Tibial artery (tissue), 4 donors: ENCODE data around the gene ANKS1A.

Experiments
- DNase-seq, 2 donors: peaks; one replicate each; pipeline ENCODE4 v3.0.0-alpha.2; 2019
- H3K27ac ChIP-seq, 2 donors: fragments of 200-600 bp; sonication (generic) in 1 of 2; 1 replicate in 1 of 2; 2 replicates in 1 of 2; pipeline ENCODE4 v1.5.1; 2018 to 2019; ENCODE audit warnings: mild to moderate bottlenecking in 1 of 2
- H3K27me3 ChIP-seq, 2 donors: fragments of 200-600 bp; sonication (generic) in 1 of 2; one replicate each; pipeline versions ENCODE4 v1.5.1 to v1.6.0; 2016 to 2019
- H3K36me3 ChIP-seq, 3 donors: fragments of 200-600 bp; sonication (generic) in 2 of 3; one replicate each; pipeline ENCODE4 v1.5.1; 2016 to 2019; ENCODE audit warnings: mild to moderate bottlenecking in 2 of 3
- H3K4me1 ChIP-seq, 4 donors: fragments of 200-600 bp; sonication (generic) in 2 of 4; 1 replicate in 3 of 4; 2 replicates in 1 of 4; pipeline ENCODE4 v1.5.1; 2016 to 2019
- H3K4me3 ChIP-seq, 2 donors: fragments of 200-600 bp; sonication (generic) in 1 of 2; 1 replicate in 1 of 2; 2 replicates in 1 of 2; pipeline ENCODE4 v1.5.1; 2018 to 2019; ENCODE audit warnings: mild to moderate bottlenecking in 2 of 2
- H3K9me3 ChIP-seq, 3 donors: fragments of 200-600 bp; sonication (generic) in 1 of 3; one replicate each; pipeline ENCODE4 v1.5.1; 2016 to 2019
- intact Hi-C: fragments of 100-400 bp; cut with DNase I; formaldehyde crosslinking; loops from one replicate; pipeline ENCODE4 v1.15.0; 2023; ENCODE audit warnings: low total_unique reads
- TF ChIP-seq, protein P1 (sequence below), 2 experiments: fragments of 200-600 bp in 1 of 2; fragments of 450-650 bp in 1 of 2; IDR thresholded peaks; one replicate each; pipeline ENCODE4 v1.5.1; 2017 to 2019; ENCODE audit warnings: antibody characterized with exemption in 2 of 2, mild to moderate bottlenecking in 1 of 2, moderate library complexity in 1 of 2

The ANKS1A gene

DNA sequence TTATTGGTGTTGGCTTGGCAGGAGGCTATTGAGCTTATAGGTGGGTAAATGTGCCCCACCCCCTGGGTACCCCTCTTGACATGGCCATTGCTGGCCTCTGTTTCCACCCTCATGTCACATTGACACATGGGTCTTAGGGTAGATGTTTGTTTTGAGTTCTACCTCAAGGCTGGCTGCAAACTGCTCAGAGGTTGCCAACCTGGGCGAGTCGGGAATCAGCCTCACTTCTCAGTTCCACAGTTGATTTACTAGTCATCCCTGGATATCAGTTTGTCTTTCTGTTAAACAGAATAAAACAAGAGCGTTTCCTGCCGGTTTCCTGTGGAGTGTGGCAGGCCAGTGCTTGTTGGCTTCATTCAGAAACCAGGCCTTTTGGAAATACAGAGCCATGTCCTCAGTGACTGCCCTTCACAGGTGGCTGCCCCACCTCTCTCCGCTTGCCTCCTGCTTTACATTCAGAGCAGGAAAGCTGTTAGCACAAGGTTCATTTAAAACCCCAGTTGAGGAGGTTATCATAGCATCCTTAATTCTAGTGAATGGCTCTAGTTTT, 146.5 kb downstream of the ANKS1A start:
- H3K27ac ChIP-seq = peak overlapping the region; percentile 43 to 64
- intact Hi-C loops = no loop called here
- DNase-seq = no peak
- H3K4me1 ChIP-seq = peaks cover 0 to 72% (median 46%) of the 10 kb centered on the region in 4 donors
- H3K9me3 ChIP-seq = no peaks in the 10 kb centered on the region
- no peaks in the 10 kb centered on the region for H3K27me3 ChIP-seq
- TF ChIP-seq, protein P1, sequence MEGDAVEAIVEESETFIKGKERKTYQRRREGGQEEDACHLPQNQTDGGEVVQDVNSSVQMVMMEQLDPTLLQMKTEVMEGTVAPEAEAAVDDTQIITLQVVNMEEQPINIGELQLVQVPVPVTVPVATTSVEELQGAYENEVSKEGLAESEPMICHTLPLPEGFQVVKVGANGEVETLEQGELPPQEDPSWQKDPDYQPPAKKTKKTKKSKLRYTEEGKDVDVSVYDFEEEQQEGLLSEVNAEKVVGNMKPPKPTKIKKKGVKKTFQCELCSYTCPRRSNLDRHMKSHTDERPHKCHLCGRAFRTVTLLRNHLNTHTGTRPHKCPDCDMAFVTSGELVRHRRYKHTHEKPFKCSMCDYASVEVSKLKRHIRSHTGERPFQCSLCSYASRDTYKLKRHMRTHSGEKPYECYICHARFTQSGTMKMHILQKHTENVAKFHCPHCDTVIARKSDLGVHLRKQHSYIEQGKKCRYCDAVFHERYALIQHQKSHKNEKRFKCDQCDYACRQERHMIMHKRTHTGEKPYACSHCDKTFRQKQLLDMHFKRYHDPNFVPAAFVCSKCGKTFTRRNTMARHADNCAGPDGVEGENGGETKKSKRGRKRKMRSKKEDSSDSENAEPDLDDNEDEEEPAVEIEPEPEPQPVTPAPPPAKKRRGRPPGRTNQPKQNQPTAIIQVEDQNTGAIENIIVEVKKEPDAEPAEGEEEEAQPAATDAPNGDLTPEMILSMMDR (IDR thresholded peaks at IDR 0.05) = no peak
- no peak overlapping the region for H3K4me3 ChIP-seq
- H3K36me3 ChIP-seq = no peaks in the 10 kb centered on the region

DNA sequence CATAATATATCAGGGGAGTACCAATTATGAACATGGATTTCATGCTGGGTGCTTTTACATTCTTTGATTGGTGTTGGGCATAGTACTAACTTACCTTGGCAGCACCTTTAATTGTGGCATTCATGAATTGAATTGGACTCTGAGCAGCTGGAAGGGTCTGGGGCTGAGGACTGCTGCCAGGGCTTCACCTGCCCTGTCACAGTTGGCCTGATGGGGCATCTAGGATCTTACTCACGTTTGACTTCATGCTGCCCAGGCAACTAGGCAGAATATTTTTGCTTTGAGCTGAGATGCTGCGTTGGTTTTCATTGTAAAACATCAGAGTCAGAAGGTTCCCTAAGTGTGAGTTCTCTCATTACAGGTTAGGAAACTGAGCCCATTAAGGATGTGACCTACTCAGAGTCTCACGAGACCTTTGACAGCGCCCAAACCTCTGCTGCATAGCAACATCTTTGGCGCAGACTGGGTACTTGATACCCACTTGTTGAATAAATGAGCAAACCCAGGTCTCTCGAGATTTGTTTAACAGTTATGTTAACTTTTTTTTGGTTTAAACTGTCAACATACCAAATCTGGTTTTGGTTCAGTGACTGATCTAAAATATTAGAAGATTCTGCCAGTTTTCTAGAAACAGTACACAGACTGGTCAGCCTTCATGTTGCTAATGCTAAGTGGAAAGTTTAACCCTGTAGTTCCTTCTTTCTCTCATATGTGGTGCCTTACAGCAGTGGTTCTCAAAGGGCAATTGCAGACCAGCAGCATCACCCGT, 147.2 kb downstream of the ANKS1A start:
- no peak overlapping the region for H3K4me3 ChIP-seq
- no peaks in the 10 kb centered on the region for H3K36me3 ChIP-seq
- H3K27me3 ChIP-seq = no peaks in the 10 kb centered on the region
- H3K9me3 ChIP-seq = no peaks in the 10 kb centered on the region
- H3K4me1 ChIP-seq = peaks cover 0 to 72% (median 49%) of the 10 kb centered on the region in 4 donors
- TF ChIP-seq, protein P1 (IDR thresholded peaks at IDR 0.05) = no peak
- no peak for DNase-seq
- intact Hi-C loops = no loop called here
- peak overlapping the region; percentile 43 to 64 for H3K27ac ChIP-seq

DNA sequence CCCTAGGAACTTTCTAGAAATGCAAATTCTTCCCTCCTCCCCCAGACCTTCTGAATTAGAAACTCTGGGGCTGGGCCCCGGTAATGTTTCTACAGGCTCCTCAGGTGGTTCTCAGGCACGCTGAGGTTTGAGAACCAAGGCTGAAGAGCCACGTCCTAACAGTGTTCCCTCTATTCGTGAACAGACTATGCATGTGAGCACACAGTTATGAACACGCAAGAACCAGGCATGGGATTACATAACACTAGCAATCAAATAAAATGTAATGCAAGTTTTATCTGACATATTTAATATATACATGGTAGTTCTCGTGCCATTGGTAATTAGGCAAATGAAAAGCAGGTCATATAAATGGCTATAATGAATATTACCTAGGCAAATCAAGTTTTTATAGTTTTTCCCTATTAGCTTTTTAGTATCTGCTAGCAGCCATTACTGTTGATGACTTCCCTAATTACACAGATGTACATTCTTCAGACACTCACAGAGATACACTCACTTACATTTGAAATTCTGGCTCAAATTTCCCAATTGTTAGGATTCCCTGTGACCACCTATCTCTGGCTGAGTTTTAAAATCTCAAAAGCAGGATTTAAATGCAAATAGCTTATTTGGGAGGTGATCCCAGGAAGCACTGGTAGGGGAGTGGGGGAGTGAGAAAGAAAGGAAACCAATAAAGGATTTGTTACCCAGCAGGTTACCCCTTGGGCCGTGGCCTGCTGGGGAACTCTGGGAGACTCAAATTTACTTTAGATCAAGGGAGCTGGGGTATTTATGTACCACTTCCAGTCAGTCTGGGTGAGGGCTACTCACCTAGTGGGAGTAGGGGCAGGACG, 148.0 kb downstream of the ANKS1A start:
- Histone ChIP-seq H3K27me3 (no peaks in the 10 kb centered on the region), H3K27ac (peak overlapping the region; percentile 28 to 64), H3K4me1 (peaks cover 0 to 72% (median 54%) of the 10 kb centered on the region in 4 donors), H3K9me3 (no peaks in the 10 kb centered on the region), H3K4me3 (no peak overlapping the region), H3K36me3 (no peaks in the 10 kb centered on the region)
- no peak for DNase-seq
- intact Hi-C loops = no loop called here
- TF ChIP-seq, protein P1 (IDR thresholded peaks at IDR 0.05) = no peak

DNA sequence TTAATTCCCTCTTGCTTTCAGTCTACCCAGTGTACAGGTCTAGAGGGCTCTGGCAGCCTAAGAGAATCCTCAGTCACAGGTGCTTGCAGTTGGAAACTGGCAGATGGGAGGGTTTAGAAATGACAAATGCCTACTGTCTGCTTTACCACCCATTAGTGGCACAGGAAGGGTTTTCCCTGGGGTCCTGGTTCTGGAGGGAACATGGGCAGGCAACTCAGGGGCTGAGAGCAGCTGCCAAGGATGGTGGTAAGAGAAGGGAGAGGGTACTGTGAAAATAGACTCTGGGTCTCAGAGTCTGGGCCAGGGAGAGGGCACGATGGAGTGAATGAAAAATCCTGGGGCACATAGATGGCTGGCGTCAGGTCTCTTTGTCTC, 148.6 kb downstream of the ANKS1A start:
- Histone ChIP-seq H3K4me1 (peaks cover 0 to 76% (median 54%) of the 10 kb centered on the region in 4 donors), H3K4me3 (no peak overlapping the region), H3K9me3 (no peaks in the 10 kb centered on the region), H3K27ac (peak overlapping the region; percentile 28 to 30), H3K36me3 (no peaks in the 10 kb centered on the region), H3K27me3 (no peaks in the 10 kb centered on the region)
- intact Hi-C loops = no loop called here
- DNase-seq = peak in 1 of 2 donors; percentile 11
- TF ChIP-seq, protein P1 (IDR thresholded peaks at IDR 0.05) = no peak

DNA sequence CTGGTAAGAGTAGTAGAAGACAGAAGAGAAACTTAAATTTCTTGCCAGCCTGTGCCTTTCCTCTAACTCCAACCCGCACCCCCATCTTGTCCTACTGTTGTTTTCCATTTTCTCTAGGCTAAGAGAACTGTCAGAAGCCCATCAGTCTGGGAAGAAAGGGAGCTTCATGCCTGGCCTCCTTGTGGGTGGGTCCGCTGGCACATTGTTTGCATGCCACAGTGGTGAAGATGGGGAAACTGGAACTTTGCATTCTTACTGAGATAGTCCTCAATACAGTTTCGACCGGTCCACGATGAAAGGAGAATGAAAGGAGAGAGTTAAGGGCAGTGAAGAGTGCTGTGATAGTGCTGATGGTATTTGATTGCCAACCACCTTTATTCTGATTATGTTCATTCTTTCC, 149.0 kb downstream of the ANKS1A start:
- TF ChIP-seq, protein P1 (IDR thresholded peaks at IDR 0.05) = no peak
- intact Hi-C loops = no loop called here
- Histone ChIP-seq H3K27ac (peak overlapping the region; percentile 28 to 30), H3K9me3 (no peaks in the 10 kb centered on the region), H3K4me1 (peaks cover 0 to 80% (median 54%) of the 10 kb centered on the region in 4 donors), H3K27me3 (no peaks in the 10 kb centered on the region), H3K4me3 (no peak overlapping the region), H3K36me3 (no peaks in the 10 kb centered on the region)
- no peak for DNase-seq
